MM.1S (cell line): ENCODE data around the gene CTSD.

Experiments
- DNase-seq: peaks from one replicate; pipeline ENCODE4 v3.0.0-alpha.2; 2015
- H2AFZ ChIP-seq: fragments of 300-600 bp; sonication (generic); 2 replicates; pipeline ENCODE4 v1.6.0; 2016; ENCODE audit warnings: antibody characterized with exemption, low read length
- H3F3A ChIP-seq: fragments of 300-600 bp; sonication (generic); 2 replicates; pipeline ENCODE4 v1.6.1; 2016; ENCODE audit warnings: mild to moderate bottlenecking, antibody characterized with exemption, low read length, moderate library complexity, mixed read lengths; ENCODE audit not compliant: insufficient read depth
- H3K27ac ChIP-seq: fragments of 300-600 bp; sonication (generic); 2 replicates; pipeline ENCODE4 v1.5.1; 2016; ENCODE audit warnings: mild to moderate bottlenecking, low read length
- H3K27me3 ChIP-seq: fragments of 300-600 bp; sonication (generic); replicated peaks from 2 replicates; pipeline ENCODE4 v1.6.0; 2016; ENCODE audit warnings: low read length; ENCODE audit not compliant: insufficient read depth
- H3K36me3 ChIP-seq: fragments of 300-600 bp; sonication (generic); replicated peaks from 2 replicates; pipeline ENCODE4 v1.6.1; 2016; ENCODE audit warnings: mild to moderate bottlenecking, low read length, mixed read lengths; ENCODE audit not compliant: insufficient read depth
- H3K4me1 ChIP-seq: fragments of 300-600 bp; sonication (generic); 2 replicates; pipeline ENCODE4 v1.6.1; 2016; ENCODE audit warnings: low read length, mixed read lengths
- H3K4me2 ChIP-seq: fragments of 300-600 bp; sonication (generic); 2 replicates; pipeline ENCODE4 v1.6.0; 2016; ENCODE audit warnings: low read depth, low read length
- H3K4me3 ChIP-seq: fragments of 300-600 bp; sonication (generic); 2 replicates; pipeline ENCODE4 v1.5.1; 2016; ENCODE audit warnings: low read length, mixed read lengths
- H3K79me2 ChIP-seq: fragments of 300-600 bp; sonication (generic); 2 replicates; pipeline ENCODE4 v1.6.1; 2016; ENCODE audit warnings: mixed run types, low read length, mixed read lengths
- H3K9ac ChIP-seq: fragments of 300-600 bp; sonication (generic); 2 replicates; pipeline ENCODE4 v1.6.1; 2016; ENCODE audit warnings: low read length, mixed read lengths
- H3K9me2 ChIP-seq: fragments of 300-600 bp; sonication (generic); replicated peaks from 2 replicates; pipeline ENCODE4 v1.6.1; 2016; ENCODE audit warnings: mild to moderate bottlenecking, low read length, mixed read lengths; ENCODE audit not compliant: insufficient read depth
- H3K9me3 ChIP-seq: fragments of 300-600 bp; sonication (generic); replicated peaks from 2 replicates; pipeline ENCODE4 v1.6.1; 2016; ENCODE audit warnings: mild to moderate bottlenecking, low read length, mixed read lengths; ENCODE audit not compliant: insufficient read depth
- H4K20me1 ChIP-seq: fragments of 300-600 bp; sonication (generic); 2 replicates; pipeline ENCODE4 v1.6.1; 2016; ENCODE audit warnings: mild to moderate bottlenecking, low read length, moderate library complexity, mixed read lengths; ENCODE audit not compliant: insufficient read depth
- EZH2 ChIP-seq: fragments of 300-600 bp; sonication (generic); optimal IDR thresholded peaks from 2 replicates; pipeline ENCODE3; 2017; ENCODE audit warnings: low read depth, mild to moderate bottlenecking, antibody characterized with exemption, low read length, mixed read lengths
- EZH2phosphoT487 ChIP-seq: fragments of 300-600 bp; sonication (generic); IDR thresholded peaks from 2 replicates; pipeline ENCODE4 v1.6.1; 2018; ENCODE audit warnings: antibody characterized with exemption, low read length
- TF ChIP-seq, protein P1 (sequence below): fragments of 300-600 bp; sonication (generic); IDR thresholded peaks from 2 replicates; pipeline ENCODE4 v1.5.1; 2016; ENCODE audit warnings: antibody characterized with exemption, low read length, mixed read lengths

The CTSD gene

DNA sequence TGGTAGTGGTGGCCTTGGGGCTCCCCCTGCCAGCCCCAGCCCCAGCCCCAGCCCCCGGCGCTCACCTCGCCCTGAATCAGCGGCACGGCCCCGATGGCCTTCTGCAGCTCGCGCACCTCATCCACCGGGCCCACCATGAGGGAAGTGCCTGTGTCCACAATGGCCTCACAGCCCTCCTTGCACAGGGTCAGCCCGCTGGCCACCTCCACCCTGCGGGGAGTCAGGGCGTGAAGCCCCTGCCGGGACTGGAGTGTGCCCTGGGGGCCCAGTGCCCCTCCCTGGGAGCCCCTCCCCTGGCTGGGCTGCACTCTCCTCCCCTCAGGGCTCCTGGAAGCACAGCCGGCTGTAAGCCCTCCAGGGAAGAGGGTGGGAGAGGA, 9.8 kb downstream of the CTSD start:
- TF ChIP-seq EZH2phosphoT487, result no peak
- no peak for TF ChIP-seq EZH2
- TF ChIP-seq, protein P1, sequence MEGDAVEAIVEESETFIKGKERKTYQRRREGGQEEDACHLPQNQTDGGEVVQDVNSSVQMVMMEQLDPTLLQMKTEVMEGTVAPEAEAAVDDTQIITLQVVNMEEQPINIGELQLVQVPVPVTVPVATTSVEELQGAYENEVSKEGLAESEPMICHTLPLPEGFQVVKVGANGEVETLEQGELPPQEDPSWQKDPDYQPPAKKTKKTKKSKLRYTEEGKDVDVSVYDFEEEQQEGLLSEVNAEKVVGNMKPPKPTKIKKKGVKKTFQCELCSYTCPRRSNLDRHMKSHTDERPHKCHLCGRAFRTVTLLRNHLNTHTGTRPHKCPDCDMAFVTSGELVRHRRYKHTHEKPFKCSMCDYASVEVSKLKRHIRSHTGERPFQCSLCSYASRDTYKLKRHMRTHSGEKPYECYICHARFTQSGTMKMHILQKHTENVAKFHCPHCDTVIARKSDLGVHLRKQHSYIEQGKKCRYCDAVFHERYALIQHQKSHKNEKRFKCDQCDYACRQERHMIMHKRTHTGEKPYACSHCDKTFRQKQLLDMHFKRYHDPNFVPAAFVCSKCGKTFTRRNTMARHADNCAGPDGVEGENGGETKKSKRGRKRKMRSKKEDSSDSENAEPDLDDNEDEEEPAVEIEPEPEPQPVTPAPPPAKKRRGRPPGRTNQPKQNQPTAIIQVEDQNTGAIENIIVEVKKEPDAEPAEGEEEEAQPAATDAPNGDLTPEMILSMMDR, result no peak
- Histone ChIP-seq H3K4me2 (no peak overlapping the region), H3K4me1 (no peaks in the 10 kb centered on the region), H2AFZ (no peak overlapping the region), H3K27me3 (no peaks in the 10 kb centered on the region), H3K79me2 (no peaks in the 10 kb centered on the region), H3K9me2 (no peaks in the 10 kb centered on the region), H3K27ac (no peak overlapping the region), H3K9me3 (no peaks in the 10 kb centered on the region), H3K36me3 (no peaks in the 10 kb centered on the region), H4K20me1 (no peaks in the 10 kb centered on the region; the same call in 1 of the 2 replicates), H3K9ac (no peak overlapping the region), H3K4me3 (no peak overlapping the region), H3F3A (no peaks in the 10 kb centered on the region)
- no peak for DNase-seq

DNA sequence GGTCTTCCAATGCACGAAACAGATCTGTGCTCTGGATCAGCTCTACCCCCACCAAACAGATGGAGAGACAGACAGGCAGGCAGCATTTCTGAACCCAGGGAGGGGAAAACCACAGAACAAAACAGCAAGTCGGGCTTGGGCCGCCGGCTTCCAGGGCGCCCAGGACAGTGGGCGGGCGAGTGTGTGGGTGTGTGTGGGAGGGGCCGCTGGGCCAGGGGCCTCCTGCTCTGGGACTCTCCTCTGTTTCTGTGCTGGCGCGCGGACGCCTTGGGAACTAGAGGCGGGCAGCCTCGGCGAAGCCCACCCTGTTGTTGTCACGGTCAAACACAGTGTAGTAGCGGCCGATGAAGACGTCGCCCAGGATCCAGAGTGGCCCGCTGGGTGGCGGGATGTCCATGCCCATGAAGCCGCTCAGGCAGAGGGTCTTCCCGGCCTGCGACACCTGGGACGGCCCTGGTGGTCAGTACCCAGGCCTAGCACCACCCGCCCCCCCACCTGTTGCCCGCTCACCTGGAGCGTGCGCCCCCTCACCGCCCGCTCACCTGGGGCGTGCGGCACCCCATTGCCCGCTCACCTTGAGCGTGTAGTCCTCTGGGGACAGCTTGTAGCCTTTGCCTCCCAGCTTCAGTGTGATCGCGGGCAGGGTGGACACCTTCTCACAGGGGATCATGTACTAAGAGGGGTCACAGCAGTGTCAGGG, 10.3 kb downstream of the CTSD start:
- H3K27me3 ChIP-seq, result no peaks in the 10 kb centered on the region
- H4K20me1 ChIP-seq, result no peaks in the 10 kb centered on the region; the same call in 1 of the 2 replicates
- no peaks in the 10 kb centered on the region for H3K9me3 ChIP-seq
- TF ChIP-seq EZH2phosphoT487 (no peak), EZH2 (no peak)
- TF ChIP-seq, protein P1, result no peak
- H3K27ac ChIP-seq, result no peak overlapping the region
- H3K4me3 ChIP-seq, result no peak overlapping the region
- DNase-seq, result no peak
- no peaks in the 10 kb centered on the region for H3K36me3 ChIP-seq
- no peak overlapping the region for H3K4me2 ChIP-seq
- no peak overlapping the region for H3K9ac ChIP-seq
- H3F3A ChIP-seq, result no peaks in the 10 kb centered on the region
- H3K4me1 ChIP-seq, result no peaks in the 10 kb centered on the region
- no peaks in the 10 kb centered on the region for H3K9me2 ChIP-seq
- H2AFZ ChIP-seq, result no peak overlapping the region
- H3K79me2 ChIP-seq, result no peaks in the 10 kb centered on the region

DNA sequence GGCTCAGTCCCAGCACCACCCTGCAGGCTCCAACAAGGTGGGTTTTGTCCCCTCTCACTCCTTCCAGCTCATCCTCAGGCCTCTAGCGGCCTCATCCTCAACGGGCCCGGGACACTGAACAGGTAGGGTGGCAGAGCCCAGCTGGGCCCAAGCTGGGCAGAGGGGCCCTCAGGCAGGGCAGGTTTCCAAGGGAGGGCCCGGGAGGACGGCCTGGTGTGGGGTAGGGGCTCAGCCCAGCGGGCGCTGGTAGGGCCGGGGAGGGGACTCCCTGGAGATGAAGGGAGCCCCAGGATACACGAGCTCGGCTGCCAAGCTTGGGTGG, 10.9 kb downstream of the CTSD start:
- no peaks in the 10 kb centered on the region for H3F3A ChIP-seq
- H3K9ac ChIP-seq, result no peak overlapping the region
- no peak overlapping the region for H3K4me3 ChIP-seq
- no peak overlapping the region for H2AFZ ChIP-seq
- TF ChIP-seq EZH2phosphoT487 (no peak), EZH2 (no peak)
- TF ChIP-seq, protein P1, result no peak
- no peaks in the 10 kb centered on the region for H3K9me3 ChIP-seq
- no peaks in the 10 kb centered on the region for H3K36me3 ChIP-seq
- H3K27ac ChIP-seq, result no peak overlapping the region
- no peaks in the 10 kb centered on the region for H3K9me2 ChIP-seq
- no peak for DNase-seq
- H3K79me2 ChIP-seq, result no peaks in the 10 kb centered on the region
- no peaks in the 10 kb centered on the region for H3K27me3 ChIP-seq
- no peaks in the 10 kb centered on the region for H3K4me1 ChIP-seq
- no peaks in the 10 kb centered on the region; the same call in 1 of the 2 replicates for H4K20me1 ChIP-seq
- no peak overlapping the region for H3K4me2 ChIP-seq
